ENCODE data around the gene HSF2BP. TPM values are rescaled to one million over a fixed set of nuclear protein-coding genes. Genes with fewer than 3 reads are reported as not detected.
"Not testable (repeated sequence)": the region's sequence is repeated elsewhere in the genome, so short reads cannot be mapped to it uniquely, and the experiment has no call there.

HSF2BP gene
- total RNA-seq, 1 donor from 2014 or later = 0.26 TPM

- not testable (repeated sequence) for DNase-seq (ENCODE audit: low read depth in 2 of 2)
Measured at GRCh38 chr21:43522495-43523131, 136.7 kb downstream of the HSF2BP start.

GRCh38 chr21:43517701-43518100 is 141.6 kb downstream of the HSF2BP start:
- not testable (repeated sequence) for DNase-seq (ENCODE audit: low read depth in 2 of 2)

GRCh38 chr21:43516860-43517627 is 142.2 kb downstream of the HSF2BP start:
- not testable (repeated sequence) for DNase-seq (ENCODE audit: low read depth in 2 of 2)

- not testable (repeated sequence) for DNase-seq (ENCODE audit: low read depth in 2 of 2)
Measured at GRCh38 chr21:43516295-43516847, 142.9 kb downstream of the HSF2BP start.

- not testable (repeated sequence) for DNase-seq (ENCODE audit: low read depth in 2 of 2)
Measured at GRCh38 chr21:43514834-43515233, 144.5 kb downstream of the HSF2BP start.

GRCh38 chr21:43513023-43513422 is 146.3 kb downstream of the HSF2BP start:
- DNase-seq (ENCODE audit: low read depth in 2 of 2) = not testable (repeated sequence)

- DNase-seq (ENCODE audit: low read depth in 2 of 2) = not testable (repeated sequence)
Measured at GRCh38 chr21:43511209-43511608, 148.1 kb downstream of the HSF2BP start.

- DNase-seq (ENCODE audit: low read depth in 2 of 2) = not testable (repeated sequence)
Measured at GRCh38 chr21:43510669-43511068, 148.6 kb downstream of the HSF2BP start.

GRCh38 chr21:43503892-43504291 is 155.4 kb downstream of the HSF2BP start:
- DNase-seq (ENCODE audit: low read depth in 2 of 2) = not testable (repeated sequence)

GRCh38 chr21:43503075-43503750 is 156.1 kb downstream of the HSF2BP start:
- DNase-seq (ENCODE audit: low read depth in 2 of 2) = not testable (repeated sequence)

GRCh38 chr21:43502407-43503071 is 156.7 kb downstream of the HSF2BP start:
- DNase-seq (ENCODE audit: low read depth in 2 of 2) = not testable (repeated sequence)

- not testable (repeated sequence) for DNase-seq (ENCODE audit: low read depth in 2 of 2)
Measured at GRCh38 chr21:43498924-43499323, 160.4 kb downstream of the HSF2BP start.

- not testable (repeated sequence) for DNase-seq (ENCODE audit: low read depth in 2 of 2)
Measured at GRCh38 chr21:43498065-43498464, 161.2 kb downstream of the HSF2BP start.

GRCh38 chr21:43494279-43495012 is 164.8 kb downstream of the HSF2BP start:
- not testable (repeated sequence) for DNase-seq (ENCODE audit: low read depth in 2 of 2)

GRCh38 chr21:43493471-43493870 is 165.8 kb downstream of the HSF2BP start:
- not testable (repeated sequence) for DNase-seq (ENCODE audit: low read depth in 2 of 2)

- not testable (repeated sequence) for DNase-seq (ENCODE audit: low read depth in 2 of 2)
Measured at GRCh38 chr21:43488235-43488634, 171.1 kb downstream of the HSF2BP start.

GRCh38 chr21:43486051-43486450 is 173.2 kb downstream of the HSF2BP start:
- not testable (repeated sequence) for DNase-seq (ENCODE audit: low read depth in 2 of 2)

GRCh38 chr21:43485016-43485415 is 174.3 kb downstream of the HSF2BP start:
- not testable (repeated sequence) for DNase-seq (ENCODE audit: low read depth in 2 of 2)

GRCh38 chr21:43479197-43479596 is 180.1 kb downstream of the HSF2BP start:
- not testable (repeated sequence) for DNase-seq (ENCODE audit: low read depth in 2 of 2)

Measured in dermis microvascular lymphatic vessel endothelial cell (primary cell).